GM04504 (cell line): Measurements from ENCODE around the gene ERMN.
"Not testable (repeated sequence)": the region's sequence is repeated elsewhere in the genome, so short reads cannot be mapped to it uniquely, and the experiment has no call there.

Experiments
- DNase-seq: peaks from one replicate; pipeline ENCODE4 v3.0.0-alpha.2; 2012; ENCODE audit warnings: low read depth

The ERMN gene

DNA sequence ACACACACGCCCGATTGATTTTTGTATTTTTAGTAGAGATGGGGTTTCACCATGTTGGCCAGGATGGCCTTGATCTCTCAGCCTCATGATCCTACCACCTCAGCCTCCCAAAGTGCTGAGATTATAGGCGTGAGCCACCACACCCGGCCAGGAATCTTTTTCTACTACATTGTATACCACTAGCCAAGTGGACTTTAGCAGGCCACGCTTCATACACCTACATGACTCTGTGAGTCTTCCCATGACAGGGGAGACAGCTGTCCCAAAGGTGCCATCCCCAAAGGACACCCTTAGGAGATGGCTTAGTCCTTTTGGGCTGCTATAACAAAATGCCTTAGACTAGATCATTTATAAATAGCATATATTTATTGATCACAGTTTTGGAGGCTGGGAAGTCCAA lies 32.8 kb downstream of the ERMN start:
- no peak for DNase-seq

DNA sequence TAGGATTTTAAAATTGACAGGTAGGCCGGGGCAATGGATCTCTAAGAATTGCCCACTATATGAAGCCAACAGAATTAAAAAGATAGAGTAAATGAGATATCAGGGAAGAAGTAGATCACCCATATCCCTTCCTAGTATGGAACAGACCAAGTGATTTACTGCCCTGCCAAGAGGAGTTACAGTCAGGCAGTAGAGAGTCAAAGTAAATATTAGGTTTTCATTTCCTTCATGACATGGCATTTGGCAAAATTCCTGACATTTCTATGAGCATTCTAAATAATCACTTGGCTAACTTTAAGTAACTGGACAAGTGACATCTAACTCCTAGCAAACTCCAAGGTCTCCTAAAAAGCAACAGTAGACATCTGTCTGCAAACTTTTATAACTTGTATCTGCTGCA lies 34.6 kb downstream of the ERMN start:
- no peak for DNase-seq

DNA sequence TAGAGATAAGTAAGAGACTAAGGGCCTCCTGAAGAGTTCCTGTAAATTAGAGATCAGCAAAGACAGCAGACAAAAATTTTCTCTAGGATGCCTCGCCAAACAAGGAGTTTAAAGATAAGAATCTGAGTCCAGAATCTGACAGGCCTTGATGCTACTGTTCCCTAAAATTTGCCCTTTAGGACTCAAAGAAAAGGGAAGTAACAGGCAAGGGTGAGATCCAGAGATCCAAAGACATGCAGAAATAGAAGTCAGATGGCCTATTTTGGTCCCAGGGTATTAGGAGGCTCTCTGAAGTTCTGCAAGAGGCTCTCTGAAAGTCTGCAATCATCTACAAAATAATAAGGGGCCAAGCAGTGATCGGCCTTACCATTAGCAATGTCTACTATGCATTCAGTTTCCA lies 35.1 kb downstream of the ERMN start:
- no peak for DNase-seq

DNA sequence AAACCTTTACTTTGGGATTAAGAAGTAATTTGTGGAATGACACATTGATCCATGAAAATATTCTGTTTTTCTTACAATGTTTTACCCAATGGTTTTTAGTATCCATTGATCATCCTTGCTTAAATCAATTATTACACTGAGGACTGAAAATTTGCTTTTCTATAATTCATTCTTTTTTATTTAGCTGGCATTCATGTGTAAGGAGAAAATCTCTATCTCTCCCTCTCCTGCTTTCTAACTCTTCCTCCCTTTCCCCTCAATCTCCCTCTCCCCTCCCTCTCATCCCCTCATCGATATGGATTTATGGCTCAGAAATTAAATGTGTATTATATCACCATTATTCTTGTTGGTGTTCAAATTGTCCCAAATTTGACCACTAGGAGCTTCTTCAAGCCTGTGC lies 38.5 kb downstream of the ERMN start:
- DNase-seq: no peak

DNA sequence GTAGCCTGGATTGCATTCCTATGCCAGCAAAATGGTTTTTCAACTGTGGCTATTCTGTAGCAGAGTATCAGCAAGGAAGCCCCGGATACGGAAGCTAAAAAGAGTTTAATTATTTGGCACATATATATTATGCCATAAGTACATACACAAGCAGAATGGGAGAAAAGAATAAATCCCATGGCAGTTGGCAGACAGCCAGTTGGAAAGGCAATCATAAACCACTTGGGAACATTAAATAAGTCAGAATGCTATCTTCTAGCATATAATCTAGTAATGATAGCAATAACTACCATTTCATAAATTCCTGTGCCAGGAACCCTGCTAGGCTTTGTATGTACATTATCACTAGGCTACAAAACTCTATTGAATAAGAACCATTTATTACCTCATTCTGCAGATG lies 42.2 kb downstream of the ERMN start:
- DNase-seq: no peak

DNA sequence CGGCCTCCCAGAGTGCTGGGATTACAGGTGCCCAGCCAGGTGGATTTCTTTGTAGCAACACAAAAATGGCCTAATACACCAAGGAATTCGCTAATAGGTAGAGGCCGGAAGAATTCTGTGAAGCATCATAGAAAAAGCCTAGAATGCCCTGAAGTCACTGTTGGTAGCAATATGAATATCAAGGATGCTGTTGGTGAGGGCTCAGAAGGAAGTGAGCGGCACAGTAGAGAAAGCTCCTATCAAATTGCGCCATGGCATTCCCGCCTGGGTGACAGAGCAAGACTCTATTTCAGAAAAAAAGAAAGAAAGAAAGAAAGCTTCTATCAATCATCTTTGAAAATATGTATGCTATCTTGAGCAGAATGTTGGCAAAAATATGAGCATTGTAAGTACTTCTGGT lies 44.3 kb downstream of the ERMN start:
- DNase-seq: no peak

DNA sequence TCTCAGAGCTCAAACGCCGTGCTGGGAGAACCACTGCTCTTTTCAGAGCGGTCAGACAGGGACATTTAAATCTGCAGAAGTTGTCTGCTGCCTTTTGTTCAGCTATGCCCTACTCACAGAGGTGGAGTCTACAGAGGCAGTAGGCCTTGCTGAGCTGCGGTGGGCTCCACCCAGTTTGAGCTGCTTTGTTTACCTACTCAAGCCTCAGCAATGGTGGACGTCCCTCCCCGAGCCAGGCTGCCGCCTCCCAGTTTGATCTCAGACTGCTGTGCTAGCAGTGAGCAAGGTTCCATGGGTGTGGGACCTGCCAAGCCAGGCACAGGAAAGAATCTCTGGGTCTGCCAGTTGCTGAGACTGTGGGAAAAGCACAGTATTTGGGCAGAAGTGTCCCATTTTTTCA lies 46.3 kb downstream of the ERMN start:
- DNase-seq: not testable (repeated sequence)

DNA sequence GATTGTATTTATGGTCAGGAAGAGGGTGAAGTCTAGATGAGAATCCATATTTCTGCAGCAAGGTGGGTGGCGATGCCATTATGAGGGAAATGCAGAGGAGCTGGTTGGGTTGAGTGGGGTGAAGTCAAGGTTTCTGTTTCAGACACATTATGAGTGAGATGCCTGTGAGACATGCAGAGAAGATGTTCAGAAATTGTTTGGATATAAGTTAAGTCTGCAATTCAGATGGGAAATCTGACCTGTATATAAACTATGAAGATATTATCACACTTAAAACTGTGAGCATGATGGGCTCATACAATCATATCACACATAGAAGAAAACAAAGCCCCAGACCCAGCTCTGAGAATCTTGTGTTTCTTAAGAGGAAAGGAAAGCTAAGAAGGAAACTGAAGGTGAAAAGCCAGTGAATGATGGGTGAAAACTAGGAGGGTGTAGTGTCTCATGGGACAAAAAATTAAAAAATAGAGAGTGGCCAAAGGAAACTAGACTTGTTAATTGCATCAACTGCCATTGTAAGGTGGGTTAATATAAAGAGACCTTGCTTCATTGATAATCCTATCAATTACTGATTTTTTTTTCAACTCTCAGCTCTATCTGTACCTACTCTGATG lies 53.9 kb downstream of the ERMN start:
- DNase-seq: no peak

DNA sequence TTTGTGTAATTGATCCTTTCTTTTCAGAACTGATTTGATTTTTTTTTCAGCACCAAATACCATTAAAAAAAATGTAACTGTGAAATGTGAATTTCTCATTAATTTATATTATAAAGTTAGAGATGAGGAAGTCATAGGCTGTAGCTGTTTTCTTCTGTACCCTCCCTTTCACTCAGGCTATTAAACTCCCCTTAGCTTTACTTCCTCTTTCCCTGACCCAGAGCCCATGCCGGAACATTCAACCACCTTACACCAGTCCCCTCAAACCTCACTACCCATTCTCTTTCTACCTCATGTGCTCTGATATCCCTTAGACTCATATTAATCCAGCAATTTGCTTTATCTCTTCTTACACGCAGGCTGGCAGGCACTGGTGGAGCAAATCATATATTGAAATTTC lies 55.7 kb downstream of the ERMN start:
- no peak for DNase-seq

DNA sequence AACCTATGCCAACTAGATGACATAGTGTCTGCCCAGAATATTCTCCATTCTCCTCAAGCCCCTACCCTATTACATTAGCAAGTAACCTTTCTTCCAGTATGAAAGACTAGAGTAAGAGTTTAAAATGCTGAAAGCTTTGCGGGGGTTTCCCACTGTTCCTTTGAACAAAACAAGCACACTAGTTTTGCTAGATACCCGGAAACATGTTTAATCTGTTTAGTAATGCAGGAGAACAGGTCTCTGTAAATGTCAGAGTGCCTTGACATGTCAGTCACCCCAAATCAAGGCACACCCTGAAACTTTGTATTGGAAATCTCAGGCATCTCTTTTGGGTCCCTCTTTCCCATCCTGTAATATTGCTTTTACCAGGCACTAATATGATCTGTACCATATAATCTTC lies 56.6 kb downstream of the ERMN start:
- DNase-seq: no peak
